GM21786 (cell line): ENCODE measurements around the gene TSPAN14.

Experiments
- ATAC-seq: cut with Tn5 transposase; IDR thresholded peaks from one replicate; pipeline ENCODE4 v1.9.1; 2021; ENCODE audit not compliant: unreplicated experiment

TSPAN14 gene

DNA sequence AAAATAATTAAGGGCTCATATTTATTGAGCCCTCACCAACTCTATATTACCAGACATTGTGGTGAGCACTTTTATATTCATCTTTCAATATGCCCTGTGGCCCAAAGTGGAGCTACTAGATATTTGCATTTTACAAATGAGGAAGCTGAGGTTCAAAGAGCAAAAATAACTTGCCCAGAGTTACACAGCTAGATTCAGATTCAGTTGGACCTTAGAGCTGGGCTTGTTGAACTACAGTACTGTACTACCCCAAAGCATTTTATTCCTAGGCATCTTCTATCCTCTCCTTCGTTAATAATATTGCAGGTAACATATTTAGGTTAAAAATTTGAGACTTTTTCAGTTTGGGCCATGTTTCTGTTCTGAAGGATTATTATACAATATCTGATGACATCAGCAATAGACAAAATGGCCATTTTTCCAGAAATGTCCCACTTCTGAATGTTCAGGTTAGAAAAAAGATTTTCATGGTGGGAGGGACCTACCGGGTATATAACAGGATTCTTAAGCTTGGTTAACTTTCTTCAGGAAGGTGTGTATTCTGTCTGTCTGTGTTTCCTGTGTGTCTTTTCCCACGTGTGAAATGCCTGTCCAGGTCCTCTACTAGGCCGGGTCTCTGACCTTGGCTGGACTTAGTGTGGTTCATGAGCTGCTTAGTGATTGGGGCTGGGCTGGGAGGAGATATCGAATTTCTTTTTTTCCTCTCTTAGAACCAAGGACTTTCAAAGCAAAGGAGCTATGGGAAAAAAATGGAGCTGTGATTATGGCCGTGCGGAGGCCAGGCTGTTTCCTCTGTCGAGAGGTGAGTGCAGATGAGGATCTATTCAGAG is 32.2 kb upstream of the TSPAN14 start:
- peak; percentile 94 for ATAC-seq

- no peak for ATAC-seq
These were observed 28.2 kb upstream of the TSPAN14 start for GRCh38 chr10:80425901-80426300.

- ATAC-seq = no peak
These were observed 26.6 kb upstream of the TSPAN14 start for GRCh38 chr10:80427541-80427940.

DNA sequence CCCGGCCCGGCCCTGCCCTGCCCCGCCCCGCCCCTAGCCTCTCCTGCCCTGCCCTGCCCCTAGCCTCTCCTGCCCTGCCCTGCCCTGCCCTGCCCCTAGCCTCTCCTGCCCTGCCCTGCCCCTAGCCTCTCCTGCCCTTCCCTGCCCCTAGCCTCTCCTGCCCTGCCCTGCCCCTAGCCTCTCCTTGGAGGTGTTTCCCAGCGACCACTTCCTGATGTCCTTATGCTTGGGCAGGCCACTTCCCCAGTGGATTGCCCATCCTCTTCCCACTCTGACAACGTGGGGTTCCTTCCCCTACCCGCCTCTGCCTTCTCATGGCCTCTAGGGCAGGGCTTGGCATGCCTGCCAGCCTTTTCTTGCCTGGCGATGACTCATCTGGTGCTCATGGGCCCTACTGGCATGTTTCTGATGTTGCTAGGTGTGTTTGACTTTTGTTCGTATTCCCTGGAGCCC is 24.6 kb upstream of the TSPAN14 start:
- no peak for ATAC-seq

DNA sequence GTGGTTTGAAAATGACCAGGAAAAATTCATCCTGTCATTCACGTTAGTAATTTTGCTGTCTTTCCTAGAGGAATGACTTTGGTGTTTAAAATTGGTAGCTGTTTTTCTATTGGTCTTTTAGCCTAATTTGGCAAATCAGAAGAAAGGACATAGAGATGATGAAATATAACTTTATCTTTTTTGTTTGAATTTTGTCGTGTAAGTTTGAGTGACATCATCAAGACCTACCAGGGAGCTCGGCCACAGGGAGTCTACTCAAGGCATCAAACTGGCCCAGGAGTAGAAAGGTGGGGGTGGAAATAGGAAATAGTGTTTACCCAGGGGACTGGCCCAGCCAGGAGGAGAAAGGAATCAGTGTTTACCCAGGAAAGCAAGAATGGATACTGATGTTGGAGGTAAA is 21.0 kb upstream of the TSPAN14 start:
- ATAC-seq = no peak

GRCh38 chr10:80436446-80437098 is 17.5 kb upstream of the TSPAN14 start:
- no peak for ATAC-seq

GRCh38 chr10:80437227-80437626 is 16.9 kb upstream of the TSPAN14 start:
- no peak for ATAC-seq

DNA sequence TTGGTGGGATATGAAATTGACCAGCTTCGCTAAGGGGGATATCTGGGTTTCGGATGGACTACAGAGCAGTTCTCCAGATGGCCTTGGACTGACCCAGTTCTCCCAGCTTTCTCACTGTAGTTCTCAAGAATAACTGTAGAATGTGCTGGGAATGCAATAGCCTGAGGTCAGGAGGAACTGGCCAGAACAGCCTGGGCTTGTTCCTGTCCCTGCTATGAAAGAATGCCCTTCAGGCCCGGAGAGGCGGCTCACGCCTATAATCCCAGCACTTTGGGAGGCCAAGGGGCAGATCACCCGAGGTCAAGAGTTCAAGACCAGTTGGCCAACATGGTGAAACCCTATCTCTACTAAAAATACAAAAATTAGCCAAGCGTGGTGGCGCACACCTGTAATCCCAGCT is 12.3 kb upstream of the TSPAN14 start:
- ATAC-seq = no peak

DNA sequence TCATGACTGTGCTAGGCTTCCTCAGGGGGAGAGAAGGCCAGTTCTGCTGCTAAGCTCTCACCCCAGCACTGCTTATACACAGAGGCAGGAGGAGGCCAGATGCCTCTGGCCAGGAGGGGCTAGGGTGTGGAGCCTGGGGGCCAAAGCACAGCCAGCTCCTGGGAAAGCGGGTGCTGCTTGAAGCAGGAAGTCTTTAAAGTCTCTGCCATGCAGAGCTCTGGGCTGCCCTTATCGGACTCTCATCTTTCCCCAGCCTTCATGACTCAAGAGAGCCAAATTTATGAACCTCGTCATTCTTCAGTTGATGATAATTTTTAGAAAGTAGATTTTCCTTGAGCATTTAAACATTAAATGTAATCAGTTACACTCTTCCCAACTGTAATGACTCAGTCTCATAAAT is 11.2 kb upstream of the TSPAN14 start:
- no peak for ATAC-seq

GRCh38 chr10:80443531-80443974 is 10.6 kb upstream of the TSPAN14 start:
- peak; percentile 57 for ATAC-seq

DNA sequence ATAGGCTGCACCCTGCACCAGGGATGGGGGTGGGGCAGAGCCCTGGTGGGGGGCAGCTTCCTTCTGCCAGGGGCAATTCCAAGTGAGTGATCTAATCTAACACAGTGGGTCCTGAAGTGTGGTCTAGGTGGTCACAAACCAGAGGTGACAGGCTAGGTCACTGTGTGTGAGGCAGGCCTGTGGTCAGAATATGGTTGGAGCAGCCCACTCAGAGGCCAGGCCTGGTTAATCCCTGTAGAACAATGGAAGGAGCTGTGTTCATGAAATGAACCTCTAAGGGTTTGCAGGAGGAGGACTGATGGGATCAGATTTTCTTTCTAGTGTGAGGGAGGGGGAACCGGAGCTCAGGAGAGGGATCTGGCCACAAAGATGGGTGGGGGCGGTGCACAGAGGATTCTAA is 10.0 kb upstream of the TSPAN14 start:
- no peak for ATAC-seq

DNA sequence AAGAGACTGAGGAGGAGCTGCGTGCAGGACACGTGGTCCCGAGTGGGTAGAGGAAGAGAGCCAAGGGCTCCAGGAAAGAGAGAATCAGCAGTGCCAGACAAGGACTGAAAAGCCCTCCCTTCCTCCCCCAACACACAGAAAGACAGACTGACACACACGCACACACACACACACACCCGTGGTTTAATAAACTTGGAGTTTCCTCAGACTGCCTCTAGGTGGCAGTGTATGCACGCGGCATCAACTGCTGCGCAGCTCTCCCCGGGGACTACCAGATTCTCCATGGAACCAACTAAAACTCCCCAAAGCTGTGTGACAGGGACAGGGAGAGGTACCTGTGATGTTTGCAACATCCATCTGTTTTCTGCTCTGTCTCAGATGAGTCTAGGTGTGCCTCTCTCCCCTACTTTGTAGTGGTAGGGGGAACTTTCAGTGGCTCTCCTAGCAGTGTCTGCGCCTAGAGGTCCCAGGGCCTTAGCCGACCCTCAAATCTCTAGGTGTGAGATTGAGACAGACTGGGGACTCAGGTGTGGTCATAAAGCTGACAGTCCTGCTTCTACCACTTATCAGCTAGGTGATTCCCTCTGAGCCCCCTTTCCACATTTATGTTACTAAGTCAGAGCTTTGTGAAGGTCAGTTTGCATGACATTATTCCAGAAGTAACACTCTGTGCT is 9.3 kb upstream of the TSPAN14 start:
- peak; percentile 78 for ATAC-seq

DNA sequence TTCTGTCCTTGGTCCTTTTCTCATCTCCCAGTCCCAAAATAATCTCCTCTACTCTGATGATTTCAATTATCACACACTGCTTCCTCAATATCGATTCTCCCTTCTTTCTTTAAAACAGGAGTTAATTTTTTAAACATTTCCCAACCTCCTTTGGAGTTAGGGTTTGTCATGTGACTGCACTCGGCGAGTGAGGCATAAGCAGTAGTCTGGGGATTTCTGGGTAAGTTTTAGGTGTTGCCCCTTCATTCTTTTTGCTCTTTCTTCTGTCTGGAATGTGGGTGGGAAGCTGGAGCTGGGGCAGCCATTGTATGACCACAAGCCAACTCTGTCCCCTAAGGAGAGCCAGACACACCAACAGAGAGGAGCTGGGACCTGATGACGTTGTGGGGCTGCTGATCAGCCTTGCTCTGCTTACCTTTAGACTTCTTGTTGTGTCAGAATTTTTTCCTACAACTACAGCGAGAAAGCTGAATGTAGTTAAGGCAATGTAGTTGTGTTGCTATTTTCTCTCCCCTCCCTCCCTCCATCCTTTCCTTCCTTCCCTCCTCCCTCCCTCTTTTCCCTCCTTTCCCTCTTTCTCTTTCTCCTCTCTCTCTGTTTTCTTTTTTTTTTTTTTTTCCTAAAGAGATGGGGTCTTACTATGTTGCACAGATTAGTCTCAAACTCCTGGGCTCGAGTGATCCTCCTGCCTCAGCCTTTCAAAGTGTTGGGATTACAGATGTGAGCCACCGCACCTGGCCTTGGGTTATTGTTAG is 6.5 kb upstream of the TSPAN14 start:
- no peak for ATAC-seq

DNA sequence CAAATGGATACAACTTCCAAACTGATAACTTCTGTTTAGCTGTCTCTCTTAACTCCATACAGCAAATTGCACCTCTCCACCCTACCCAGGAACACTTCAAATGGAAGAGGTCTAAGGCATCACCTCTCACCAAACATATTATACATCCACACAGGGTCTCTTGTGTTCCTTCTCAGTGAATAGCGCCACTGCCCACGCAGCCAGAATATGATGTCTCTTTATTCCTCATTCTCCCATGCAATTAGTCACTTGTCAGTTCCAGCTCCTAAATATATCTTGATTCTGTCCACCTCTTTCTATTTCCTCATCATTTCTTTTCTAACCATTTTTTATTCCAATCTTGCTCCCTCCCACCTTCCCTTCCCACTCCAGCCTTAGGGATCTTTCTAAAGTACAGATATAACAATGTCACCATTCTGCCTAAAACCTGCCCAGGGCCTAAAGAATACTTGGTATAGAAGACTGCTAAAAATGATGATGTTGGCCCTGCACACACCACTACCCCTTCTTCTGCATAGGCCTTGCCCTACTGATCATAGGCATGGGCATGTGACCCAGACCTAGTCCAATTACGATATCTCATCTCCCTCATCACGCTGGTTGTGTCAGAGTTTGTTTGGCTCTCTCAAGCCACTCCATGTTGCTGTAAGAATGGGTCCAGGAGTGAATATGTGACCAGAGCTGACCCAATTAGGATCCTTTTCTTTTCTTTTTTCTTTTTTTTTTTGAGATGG is 5.7 kb upstream of the TSPAN14 start:
- ATAC-seq = no peak

GRCh38 chr10:80449520-80449919 is 4.6 kb upstream of the TSPAN14 start:
- ATAC-seq = no peak

GRCh38 chr10:80451132-80451531 is 3.0 kb upstream of the TSPAN14 start:
- no peak for ATAC-seq

DNA sequence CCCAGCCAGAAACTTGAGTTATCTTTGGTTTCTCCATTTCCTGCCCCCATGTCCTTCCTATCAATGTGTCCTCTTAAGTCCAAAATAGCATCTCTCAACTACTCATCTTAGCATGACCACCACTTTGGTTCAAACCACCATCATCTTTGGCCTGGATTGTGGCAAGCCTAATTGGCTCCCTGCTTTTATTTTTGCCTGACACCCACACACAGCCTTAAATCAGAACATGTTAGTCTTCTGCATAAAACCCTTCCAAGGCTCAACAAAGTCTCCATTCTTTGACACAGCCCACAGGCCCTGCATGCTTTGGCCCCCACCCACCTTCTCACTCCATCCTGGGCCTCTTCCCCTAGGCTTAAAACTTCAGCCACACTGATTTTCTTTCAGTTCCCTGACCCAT is 2.0 kb upstream of the TSPAN14 start:
- no peak for ATAC-seq

- ATAC-seq = no peak
These were observed 1.5 kb upstream of the TSPAN14 start for GRCh38 chr10:80452640-80453039.

GRCh38 chr10:80453056-80453841 is 861 bp upstream of the TSPAN14 start:
- ATAC-seq = no peak
